Endothelial cell of umbilical vein (primary cell): ENCODE results near the gene LIMCH1. TPM values are rescaled to one million over a fixed set of nuclear protein-coding genes. Genes with fewer than 3 reads are reported as not detected.

Experiments used
- BruUV-seq: library from RNA; stranded (reverse); fragments of 400-500 nt; replicated peaks from 2 replicates; lab custom pipeline; 2021; lab: Mats Ljungman, UMichigan
- CTCF ChIA-PET: fragments of 300-600, 350-600 bp; sonication (Branson Sonifier 250); formaldehyde crosslinking; loops from one replicate; lab custom pipeline; 2021; ENCODE audit warnings: antibody characterized with exemption, inconsistent platforms; lab: Charles Lee
- POLR2A ChIA-PET: fragments of 300-600, 350-600 bp; sonication (Branson Sonifier 250); formaldehyde crosslinking; loops from one replicate; lab custom pipeline; 2021; ENCODE audit warnings: antibody characterized with exemption, inconsistent platforms; lab: Charles Lee
- DNase-seq: peaks from one replicate; pipeline ENCODE4 v3.0.0-alpha.2; 2011; ENCODE audit warnings: low read depth, low spot score
- FAIRE-seq: peaks from 2 replicates; lab custom pipeline; 2011; peaks lifted over from hg19 to GRCh38; lab: Jason Lieb, UNC
- H2AFZ ChIP-seq: 2 replicates; pipeline ENCODE4 v1.6.0; 2012; ENCODE audit warnings: low read depth, low read length, control low read depth, inconsistent platforms
- H3K27ac ChIP-seq: 2 replicates; pipeline ENCODE4 v1.5.1; 2011; ENCODE audit warnings: low read depth, mild to moderate bottlenecking, control low read depth, low read length, moderate library complexity; ENCODE audit not compliant: insufficient read depth
- H3K27me3 ChIP-seq, 2 experiments: 2 replicates each; pipeline versions ENCODE4 v1.6.0 to v1.6.1; 2011; ENCODE audit warnings: low read length in 2 of 2, mixed read lengths in 1 of 2; ENCODE audit not compliant: control insufficient read depth in 2 of 2, insufficient read depth in 2 of 2
- H3K36me3 ChIP-seq, 2 experiments: 2 replicates in 1 of 2; 3 replicates in 1 of 2; pipeline ENCODE4 v1.5.1; 2011; ENCODE audit warnings: low read length in 2 of 2, mild to moderate bottlenecking in 1 of 2, moderate library complexity in 1 of 2; ENCODE audit not compliant: control insufficient read depth in 2 of 2, insufficient read depth in 2 of 2; ENCODE audit errors: extremely low read depth in 1 of 2
- H3K4me1 ChIP-seq: 3 replicates; pipeline ENCODE4 v1.5.1; 2011; ENCODE audit warnings: mild to moderate bottlenecking, low read length; ENCODE audit not compliant: control insufficient read depth, insufficient read depth; ENCODE audit errors: extremely low read depth
- H3K4me2 ChIP-seq: 2 replicates; pipeline ENCODE4 v1.6.1; 2011; ENCODE audit warnings: low read length, control low read depth, mixed read lengths; ENCODE audit not compliant: insufficient read depth
- H3K4me3 ChIP-seq, 3 experiments: fragments of 200-600 bp in 1 of 3; sonication (generic), shearing (Covaris generic) in 1 of 3; replicated peaks in 1 of 3; 2 replicates each; pipeline ENCODE4 v1.5.1; 2011 to 2016; ENCODE audit warnings: control low read depth in 3 of 3, low read length in 3 of 3, mild to moderate bottlenecking in 2 of 3, inconsistent platforms in 1 of 3, low read depth in 1 of 3, moderate library complexity in 1 of 3; ENCODE audit not compliant: insufficient read depth in 1 of 3
- H3K79me2 ChIP-seq: 2 replicates; pipeline ENCODE4 v1.6.0; 2012; ENCODE audit warnings: low read length, inconsistent platforms; ENCODE audit not compliant: control insufficient read depth, insufficient read depth
- H3K9ac ChIP-seq: replicated peaks from 2 replicates; pipeline ENCODE3; 2011; ENCODE audit warnings: low read length, control low read depth; ENCODE audit not compliant: insufficient read depth; ENCODE audit errors: extremely low read depth
- H3K9me1 ChIP-seq: replicated peaks from 3 replicates; pipeline ENCODE4 v1.6.0; 2011; ENCODE audit warnings: mild to moderate bottlenecking, low read length; ENCODE audit not compliant: control insufficient read depth, insufficient read depth; ENCODE audit errors: extremely low read depth
- H3K9me3 ChIP-seq: replicated peaks from 2 replicates; pipeline ENCODE4 v1.5.1; 2012; ENCODE audit warnings: low read length, inconsistent platforms; ENCODE audit not compliant: control insufficient read depth, insufficient read depth
- H4K20me1 ChIP-seq: replicated peaks from 2 replicates; pipeline ENCODE3; 2011; ENCODE audit warnings: mild to moderate bottlenecking, low read length; ENCODE audit not compliant: control insufficient read depth, insufficient read depth; ENCODE audit errors: extremely low read depth
- CTCF ChIP-seq, 2 donors: IDR thresholded peaks; 1 replicate in 1 of 2; 2 replicates in 1 of 2; pipeline ENCODE4 v1.5.1; 2011; ENCODE audit warnings: low read length in 2 of 2, mild to moderate bottlenecking in 2 of 2, moderate library complexity in 2 of 2, control low read depth in 1 of 2, inconsistent platforms in 1 of 2, low read depth in 1 of 2; ENCODE audit not compliant: insufficient read depth in 1 of 2; ENCODE audit errors: extremely low read depth in 1 of 2
- EZH2 ChIP-seq: IDR thresholded peaks from 2 replicates; pipeline ENCODE4 v1.6.1; 2012; ENCODE audit warnings: borderline replicate concordance, low read depth, mild to moderate bottlenecking, moderate library complexity, low read length, inconsistent platforms; ENCODE audit not compliant: severe bottlenecking
- FOS ChIP-seq: IDR thresholded peaks from 2 replicates; pipeline ENCODE4 v1.6.1; 2011; ENCODE audit warnings: mild to moderate bottlenecking, low read length, moderate library complexity, borderline replicate concordance; ENCODE audit not compliant: insufficient read depth
- GATA2 ChIP-seq: IDR thresholded peaks from 2 replicates; pipeline ENCODE4 v1.7.0; 2011; ENCODE audit warnings: low read depth, mild to moderate bottlenecking, moderate library complexity, mixed read lengths, low read length; ENCODE audit not compliant: insufficient read length, insufficient read depth
- JUN ChIP-seq: IDR thresholded peaks from 2 replicates; pipeline ENCODE4 v1.6.1; 2011; ENCODE audit warnings: borderline replicate concordance, low read depth; ENCODE audit not compliant: insufficient read length, insufficient read depth
- MAX ChIP-seq: IDR thresholded peaks from 2 replicates; pipeline ENCODE4 v1.6.1; 2011; ENCODE audit not compliant: insufficient read depth, insufficient read length
- MYC ChIP-seq: IDR thresholded peaks from one replicate; pipeline ENCODE4 v1.6.1; 2011; ENCODE audit warnings: mild to moderate bottlenecking, low read depth, low read length
- POLR2A ChIP-seq: IDR thresholded peaks from 2 replicates; pipeline ENCODE4 v1.6.1; 2012; ENCODE audit warnings: low read depth, mild to moderate bottlenecking, control low read depth, low read length
- POLR2AphosphoS5 ChIP-seq: IDR thresholded peaks from 2 replicates; pipeline ENCODE4 v1.6.1; 2012; ENCODE audit warnings: low read depth, mild to moderate bottlenecking, control low read depth, low read length, moderate library complexity; ENCODE audit not compliant: insufficient read depth
- dilution Hi-C: fragments of 300-500 bp; cut with MboI; formaldehyde crosslinking; loops from one replicate; pipeline ENCODE4 v1.15.0; 2019; ENCODE audit warnings: low sequenced_read_pairs; ENCODE audit not compliant: extremely low pct_ligation_motif_present
- intact Hi-C: fragments of 100-400 bp; cut with micrococcal nuclease; formaldehyde crosslinking; loops from one replicate; pipeline ENCODE4 v1.10.0; 2022
- polyA plus RNA-seq, 4 experiments: library from polyadenylated mRNA; depleted of rRNA in 3 of 4; stranded (reverse) in 3 of 4; unstranded in 1 of 4; fragments of >200 nt; gene quantifications; 2 replicates each; pipeline versions ENCODE4 v1.2.1 to v1.2.3, GENCODE V29; 2011 to 2012; ENCODE audit warnings: missing spikeins in 1 of 4
- total RNA-seq: library from RNA; stranded (reverse); gene quantifications from 2 replicates; pipeline ENCODE4 v1.2.3, GENCODE V29; 2021

The LIMCH1 gene
- total and polyA plus RNA-seq, 2 donors (not counting 3 experiments of a cell fraction or from before 2014, with no cell fraction given): 14.3 to 32.8 TPM

GRCh38 chr4:41668024-41668423 lies 130.1 kb downstream of the LIMCH1 start:
- H3K9me3 ChIP-seq: no peaks in the 10 kb centered on the region
- no peaks in the 10 kb centered on the region for H4K20me1 ChIP-seq
- H3K27ac ChIP-seq: no peak overlapping the region
- H3K36me3 ChIP-seq: no peaks in the 10 kb centered on the region
- ChIA-PET CTCF (no interaction called here), POLR2A (interaction anchor here (0.7 kb wide), 1 partner anchor 601 kb away, joined by 6 read pairs; no protein-coding TSS in a partner anchor)
- DNase-seq (no peak), FAIRE-seq (no peak)
- no peak overlapping the region for H2AFZ ChIP-seq
- dilution Hi-C loops: no loop called here
- H3K9ac ChIP-seq: no peak overlapping the region
- H3K4me1 ChIP-seq: no peaks in the 10 kb centered on the region
- intact Hi-C loops: no loop called here
- H3K27me3 ChIP-seq: peaks cover 5 to 9% of the 10 kb centered on the region in 2 experiments
- no peak overlapping the region for H3K4me3 ChIP-seq
- no peaks in the 10 kb centered on the region for H3K79me2 ChIP-seq
- H3K9me1 ChIP-seq: no peaks in the 10 kb centered on the region
- no peak overlapping the region for H3K4me2 ChIP-seq
- no peak for TF ChIP-seq CTCF (IDR thresholded peaks at IDR 0.05; ENCODE audit: extremely low read depth in 1 of 2, insufficient read depth in 1 of 2, low read depth in 1 of 2, low read length in 2 of 2)
- TF ChIP-seq MYC: no peak
- no peak for TF ChIP-seq GATA2
- TF ChIP-seq JUN: no peak
- no peak for TF ChIP-seq POLR2A
- TF ChIP-seq FOS: no peak
- no peak for TF ChIP-seq MAX
- TF ChIP-seq EZH2: no peak
- TF ChIP-seq POLR2AphosphoS5: no peak
- BruUV-seq: no TSS peak
